ENCODE measurements around the gene TULP3. TPM values are rescaled to one million over a fixed set of nuclear protein-coding genes. Genes with fewer than 3 reads are reported as not detected.
"Not testable (repeated sequence)": the region's sequence is repeated elsewhere in the genome, so short reads cannot be mapped to it uniquely, and the experiment has no call there.

The TULP3 gene
- total and polyA plus RNA-seq, 11 donors = 2.6 to 10.0 (median 5.3) TPM

DNA sequence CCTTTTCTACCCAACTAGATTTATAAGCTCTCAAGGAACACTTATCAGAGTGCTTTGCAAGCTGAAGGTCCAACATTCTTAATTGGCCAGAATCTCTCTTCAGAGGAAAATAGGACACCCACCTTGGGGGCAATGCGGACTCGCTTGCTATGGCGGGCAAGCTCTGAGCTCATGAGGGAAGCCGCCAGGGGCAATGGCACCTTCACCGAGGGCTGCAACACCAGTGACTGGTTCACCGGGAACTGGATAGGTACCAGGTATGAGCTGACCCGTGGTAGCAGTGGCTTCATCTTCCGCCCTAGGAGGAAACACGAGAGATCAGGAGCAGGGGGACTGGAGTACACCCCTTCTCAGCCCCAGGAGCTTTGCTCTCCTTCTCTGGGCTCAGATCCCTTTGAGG is 26.5 kb upstream of the TULP3 start:
- Histone ChIP-seq H3K36me3 (peaks cover 0 to 35% (median 0%) of the 10 kb centered on the region in 9 donors), H3K27ac (no peak overlapping the region), H3K9me3 (no peaks in the 10 kb centered on the region), H3K4me3 (no peak overlapping the region), H3K4me1 (no peaks in the 10 kb centered on the region), H3K27me3 (no peaks in the 10 kb centered on the region)
- TF ChIP-seq CTCF (IDR thresholded peaks at IDR 0.05) = no peak
- no peak for TF ChIP-seq POLR2A (IDR thresholded peaks at IDR 0.05)
- 96 to 98% (median 97%) methylated on average over 9 of the region's 9 CpGs for WGBS, 4 donors
- ATAC-seq = no peak
- intact Hi-C loops (cut with DNase I) = no loop called here
- no peak for DNase-seq

DNA sequence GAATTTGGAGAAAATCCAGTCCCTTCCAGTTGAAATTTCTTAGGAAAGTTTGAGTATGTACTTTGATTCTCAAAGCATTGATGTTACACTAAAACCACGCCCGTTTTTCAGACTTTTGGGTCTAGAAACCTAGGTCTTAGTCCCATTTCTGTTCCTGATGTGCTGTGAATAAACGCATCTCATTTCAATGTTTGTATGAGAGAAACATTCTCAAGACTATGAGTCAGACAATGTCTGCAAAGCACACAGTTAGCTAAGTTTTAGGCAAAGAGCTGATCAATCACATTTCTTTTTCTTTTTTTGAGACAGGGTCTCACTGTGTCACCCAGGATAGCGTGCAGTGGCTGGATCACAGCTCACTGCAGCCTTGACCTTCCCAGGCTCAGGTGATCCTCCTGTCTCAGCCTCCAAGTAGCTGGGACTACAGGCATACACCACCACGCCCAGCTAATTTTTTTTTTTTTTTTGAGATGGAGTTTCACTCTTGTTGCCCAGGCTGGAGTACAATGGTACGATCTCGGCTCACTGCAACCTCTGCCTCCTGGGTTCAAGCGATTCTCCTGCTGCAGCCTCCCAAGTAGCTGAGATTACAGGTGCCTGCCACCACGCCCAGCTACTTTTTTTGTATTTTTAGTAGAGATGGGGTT is 21.6 kb upstream of the TULP3 start:
- H3K27ac ChIP-seq; H3K27me3 ChIP-seq; intact Hi-C loops (cut with DNase I); H3K4me3 ChIP-seq; DNase-seq; ATAC-seq; H3K9me3 ChIP-seq; H3K4me1 ChIP-seq: not testable (repeated sequence)
- WGBS, 4 donors = 84 to 98% (median 95%) methylated on average over 9 of the region's 9 CpGs
- H3K36me3 ChIP-seq = peaks cover 0 to 23% (median 0%) of the 10 kb centered on the region in 9 donors

- WGBS, 4 donors = 5 to 11% (median 7%) methylated on average over 20 to 38 of the region's 38 CpGs
- DNase-seq (no peak), ATAC-seq (no peak)
- Histone ChIP-seq H3K4me3 (peak overlapping the region; percentile 72 to 99 (median 86)), H3K36me3 (peaks cover 0 to 9% (median 0%) of the 10 kb centered on the region in 9 donors), H3K9me3 (no peaks in the 10 kb centered on the region), H3K4me1 (peaks cover 0 to 33% (median 16%) of the 10 kb centered on the region in 12 donors), H3K27me3 (no peaks in the 10 kb centered on the region), H3K27ac (peak overlapping the region in 5 of 12 donors; percentile 82 to 93 (median 88))
- TF ChIP-seq CTCF (IDR thresholded peaks at IDR 0.05) (no peak), POLR2A (IDR thresholded peaks at IDR 0.05) (no peak)
- intact Hi-C loops (cut with DNase I) = no loop called here
These were observed 14.2 kb upstream of the TULP3 start for GRCh38 chr12:2876431-2877046.

DNA sequence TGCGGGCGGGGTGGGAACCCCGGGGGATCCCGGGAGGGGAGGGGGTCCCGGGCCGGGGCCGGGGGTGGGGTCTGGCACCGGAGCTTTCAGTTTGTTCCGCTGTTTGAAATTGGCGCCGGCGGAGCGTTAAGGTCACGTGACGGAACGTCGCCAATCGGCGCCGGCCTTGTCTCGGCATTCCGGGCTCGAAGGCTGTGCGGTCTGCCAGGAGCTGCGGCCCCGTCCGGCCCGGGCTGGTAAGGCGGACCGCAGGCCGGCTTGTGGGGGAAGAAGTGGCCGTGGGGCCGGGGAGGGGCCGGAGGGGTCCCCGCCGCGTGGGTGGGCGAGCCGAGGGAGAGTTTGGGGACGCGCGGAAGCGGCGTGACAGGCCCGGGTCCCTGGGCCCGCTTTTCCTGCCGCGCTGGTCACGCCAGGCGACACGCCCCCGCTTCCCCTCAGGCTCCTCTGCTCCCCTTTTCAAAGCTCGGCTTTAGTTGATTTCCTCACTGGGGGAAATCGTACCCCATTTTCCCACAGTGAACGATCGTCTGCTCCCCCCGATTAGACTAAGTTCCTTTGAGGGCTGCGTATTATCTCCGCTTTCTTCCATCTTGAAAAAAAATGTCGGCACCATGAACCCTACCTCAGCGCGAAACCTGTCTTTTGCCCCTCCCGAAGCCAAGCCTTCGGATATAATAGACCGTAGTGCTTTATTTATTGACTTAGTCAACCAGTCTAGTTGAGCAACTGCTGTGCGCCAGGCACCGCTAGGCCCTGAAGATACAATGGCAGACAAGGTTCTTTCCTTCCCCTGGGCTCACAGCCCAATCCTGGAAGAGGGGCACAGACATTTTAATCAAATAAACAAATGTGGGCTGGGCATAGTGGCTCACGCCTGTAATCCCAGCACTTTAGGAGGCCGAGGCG is 13.4 kb upstream of the TULP3 start, which contains the start of the genes FOXM1 and RHNO1:
TSS of gene FOXM1 (minus strand) at position 128 of the 906 bp plus-strand sequence. CDS start 2,696 bp downstream, outside the sequence.
TSS of gene RHNO1 (plus strand) at position 177 of the 906 bp plus-strand sequence. CDS start 8,144 bp downstream, outside the sequence.
- 1 to 5% (median 2%) methylated on average over 32 to 70 of the region's 70 CpGs for WGBS, 4 donors
- peaks cover 0 to 33% (median 16%) of the 10 kb centered on the region in 12 donors for H3K4me1 ChIP-seq
- intact Hi-C loops (cut with DNase I) = no loop called here
- DNase-seq (peak; percentile 90 to 95 (median 91)), ATAC-seq (peak; percentile 84 to 97 (median 96))
- H3K9me3 ChIP-seq = no peaks in the 10 kb centered on the region
- peaks cover 0 to 9% (median 0%) of the 10 kb centered on the region in 9 donors for H3K36me3 ChIP-seq
- TF ChIP-seq POLR2A (IDR thresholded peaks at IDR 0.05) = peak in 1 of 2 donors; percentile 24
- peak in 6 of 12 donors; percentile 8 to 43 (median 31) for TF ChIP-seq CTCF (IDR thresholded peaks at IDR 0.05)
- H3K27me3 ChIP-seq = no peaks in the 10 kb centered on the region
- H3K27ac ChIP-seq = peak within 1 kb of the TSS; percentile 31 to 93 (median 83)
- peak within 1 kb of the TSS; percentile 72 to 99 (median 86) for H3K4me3 ChIP-seq
